ENCODE measurements around the gene GKN1. TPM values are rescaled to one million over a fixed set of nuclear protein-coding genes. Genes with fewer than 3 reads are reported as not detected.
A peak's percentile ranks its signal among the peaks of the same experiment; 100 is the strongest.

Gene GKN1
- total RNA-seq, 4 donors from 2014 or later, result not detected

- intact Hi-C loops (cut with DNase I; ENCODE audit: low total_unique reads) (no loop called here), in situ Hi-C loops (cut with MboI; ENCODE audit: low sequenced_read_pairs in 4 of 4) (no loop called here)
- ATAC-seq (no peak), DNase-seq (no peak)
- H3K27ac ChIP-seq, result no peak overlapping the region
- no peaks in the 10 kb centered on the region for H3K9me3 ChIP-seq
- H3K4me1 ChIP-seq, result no peaks in the 10 kb centered on the region
- no peak for TF ChIP-seq POLR2A (IDR thresholded peaks at IDR 0.05)
- TF ChIP-seq CTCF (IDR thresholded peaks at IDR 0.05 in 4 of 5, conservative IDR thresholded peaks at IDR 0.05 in 1 of 5), result no peak
- no peaks in the 10 kb centered on the region for H3K36me3 ChIP-seq
- no peaks in the 10 kb centered on the region for H3K27me3 ChIP-seq
- no peak overlapping the region for H3K4me3 ChIP-seq
These were observed 18.5 kb downstream of the GKN1 start for GRCh38 chr2:68992933-68993332.

- intact Hi-C loops (cut with DNase I; ENCODE audit: low total_unique reads), result no loop called here
- DNase-seq, result no peak
These were observed 19.2 kb downstream of the GKN1 start for GRCh38 chr2:68993660-68994059.

GRCh38 chr2:68994864-68995263 is 20.4 kb downstream of the GKN1 start:
- no peaks in the 10 kb centered on the region for H3K27me3 ChIP-seq
- in situ Hi-C loops (cut with MboI; ENCODE audit: low sequenced_read_pairs in 4 of 4), result no loop called here
- no peak for TF ChIP-seq POLR2A (IDR thresholded peaks at IDR 0.05)
- no peak for TF ChIP-seq CTCF (IDR thresholded peaks at IDR 0.05 in 4 of 5, conservative IDR thresholded peaks at IDR 0.05 in 1 of 5)
- H3K27ac ChIP-seq, result no peak overlapping the region
- H3K4me3 ChIP-seq, result no peak overlapping the region
- intact Hi-C loops (cut with DNase I; ENCODE audit: low total_unique reads), result no loop called here
- DNase-seq, result peak; percentile 13 to 60
- no peaks in the 10 kb centered on the region for H3K4me1 ChIP-seq
- no peaks in the 10 kb centered on the region for H3K9me3 ChIP-seq
- ATAC-seq, result peak in 1 of 2 donors; percentile 51
- H3K36me3 ChIP-seq, result no peaks in the 10 kb centered on the region

More at GRCh38 chr2:68993660-68994059, 19.2 kb downstream of the GKN1 start:
- no peaks in the 10 kb centered on the region for H3K9me3 ChIP-seq
- TF ChIP-seq CTCF (IDR thresholded peaks at IDR 0.05 in 4 of 5, conservative IDR thresholded peaks at IDR 0.05 in 1 of 5) (no peak), POLR2A (IDR thresholded peaks at IDR 0.05) (no peak)
- H3K36me3 ChIP-seq, result no peaks in the 10 kb centered on the region
- no peak overlapping the region for H3K27ac ChIP-seq
- in situ Hi-C loops (cut with MboI; ENCODE audit: low sequenced_read_pairs in 4 of 4), result no loop called here
- no peaks in the 10 kb centered on the region for H3K27me3 ChIP-seq
- H3K4me1 ChIP-seq, result no peaks in the 10 kb centered on the region
- no peak overlapping the region for H3K4me3 ChIP-seq
- ATAC-seq, result no peak

- in situ Hi-C loops (cut with MboI; ENCODE audit: low sequenced_read_pairs in 4 of 4) (no loop called here), intact Hi-C loops (cut with DNase I; ENCODE audit: low total_unique reads) (no loop called here)
- DNase-seq (no peak), ATAC-seq (no peak)
- TF ChIP-seq POLR2A (IDR thresholded peaks at IDR 0.05) (no peak), CTCF (IDR thresholded peaks at IDR 0.05 in 4 of 5, conservative IDR thresholded peaks at IDR 0.05 in 1 of 5) (no peak)
- no peaks in the 10 kb centered on the region for H3K4me1 ChIP-seq
- no peaks in the 10 kb centered on the region for H3K36me3 ChIP-seq
- H3K9me3 ChIP-seq, result no peaks in the 10 kb centered on the region
- H3K27me3 ChIP-seq, result no peaks in the 10 kb centered on the region
- H3K27ac ChIP-seq, result no peak overlapping the region
- H3K4me3 ChIP-seq, result no peak overlapping the region
These were observed 21.5 kb downstream of the GKN1 start for GRCh38 chr2:68995916-68996315.

GRCh38 chr2:68997401-68997800 is 23.0 kb downstream of the GKN1 start:
- intact Hi-C loops (cut with DNase I; ENCODE audit: low total_unique reads) (no loop called here), in situ Hi-C loops (cut with MboI; ENCODE audit: low sequenced_read_pairs in 4 of 4) (no loop called here)
- no peaks in the 10 kb centered on the region for H3K27me3 ChIP-seq
- H3K9me3 ChIP-seq, result no peaks in the 10 kb centered on the region
- DNase-seq (no peak), ATAC-seq (no peak)
- TF ChIP-seq CTCF (IDR thresholded peaks at IDR 0.05 in 4 of 5, conservative IDR thresholded peaks at IDR 0.05 in 1 of 5) (no peak), POLR2A (IDR thresholded peaks at IDR 0.05) (no peak)
- H3K27ac ChIP-seq, result no peak overlapping the region
- no peaks in the 10 kb centered on the region for H3K4me1 ChIP-seq
- no peak overlapping the region for H3K4me3 ChIP-seq
- no peaks in the 10 kb centered on the region for H3K36me3 ChIP-seq
